ENCODE measurements around the gene IFI44.

GRCh38 chr1:78702426-78702825 is 52.8 kb downstream of the IFI44 start:
- TF ChIP-seq CTCF (conservative IDR thresholded peaks at IDR 0.05; ENCODE audit: low read length) = no peak
- no peak for TF ChIP-seq EZH2phosphoT487 (IDR thresholded peaks at IDR 0.05; ENCODE audit: borderline replicate concordance, low read depth, low read length)

Measured in OCI-LY7 (cell line).